ENCODE results near the gene RAB17. TPM values are rescaled to one million over a fixed set of nuclear protein-coding genes. Genes with fewer than 3 reads are reported as not detected.

RAB17 gene
- total RNA-seq, 1 donor from 2014 or later, result 0.41 TPM

DNA sequence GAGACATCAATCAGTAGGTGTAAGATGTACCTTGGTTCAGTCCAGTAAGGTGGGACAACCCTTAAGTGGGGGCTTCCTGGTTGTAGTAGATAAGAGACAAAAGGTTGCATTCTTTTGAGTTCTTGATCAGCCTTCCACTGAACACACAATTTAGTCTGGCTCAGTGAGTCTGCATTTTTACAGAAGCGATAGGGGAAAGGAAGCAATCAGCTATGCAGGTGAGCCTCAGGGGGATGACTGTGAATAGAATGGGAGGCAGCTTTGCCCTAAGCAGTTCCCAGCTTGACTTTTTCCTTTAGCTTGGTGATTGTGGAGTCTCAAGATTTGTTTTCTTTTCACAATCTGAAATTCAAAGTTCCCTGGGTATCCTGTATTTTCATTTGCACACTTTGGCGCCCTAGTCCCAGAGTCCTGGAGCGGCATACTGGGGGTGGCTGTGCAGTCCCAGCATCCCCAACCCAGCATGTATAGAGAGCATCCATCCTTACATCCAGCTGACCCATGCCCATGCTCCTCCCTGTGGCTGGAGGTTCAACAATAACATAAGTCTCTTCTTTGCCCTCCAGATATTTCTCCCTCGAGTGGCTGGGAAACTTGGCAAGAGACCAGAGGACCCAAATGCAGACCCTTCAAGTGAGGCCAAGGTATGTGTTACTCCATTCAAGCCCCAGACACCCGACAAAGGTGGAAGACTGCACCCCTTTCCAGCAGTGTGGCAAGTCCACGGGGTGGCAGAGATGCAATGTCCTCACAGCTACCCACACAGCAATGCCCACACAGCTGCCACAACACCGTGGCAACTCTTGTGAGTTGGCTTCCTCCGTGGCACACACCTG, 44.3 kb downstream of the RAB17 start:
- no peak for FAIRE-seq
- no peak for DNase-seq (ENCODE audit: low spot score in 2 of 2)

DNA sequence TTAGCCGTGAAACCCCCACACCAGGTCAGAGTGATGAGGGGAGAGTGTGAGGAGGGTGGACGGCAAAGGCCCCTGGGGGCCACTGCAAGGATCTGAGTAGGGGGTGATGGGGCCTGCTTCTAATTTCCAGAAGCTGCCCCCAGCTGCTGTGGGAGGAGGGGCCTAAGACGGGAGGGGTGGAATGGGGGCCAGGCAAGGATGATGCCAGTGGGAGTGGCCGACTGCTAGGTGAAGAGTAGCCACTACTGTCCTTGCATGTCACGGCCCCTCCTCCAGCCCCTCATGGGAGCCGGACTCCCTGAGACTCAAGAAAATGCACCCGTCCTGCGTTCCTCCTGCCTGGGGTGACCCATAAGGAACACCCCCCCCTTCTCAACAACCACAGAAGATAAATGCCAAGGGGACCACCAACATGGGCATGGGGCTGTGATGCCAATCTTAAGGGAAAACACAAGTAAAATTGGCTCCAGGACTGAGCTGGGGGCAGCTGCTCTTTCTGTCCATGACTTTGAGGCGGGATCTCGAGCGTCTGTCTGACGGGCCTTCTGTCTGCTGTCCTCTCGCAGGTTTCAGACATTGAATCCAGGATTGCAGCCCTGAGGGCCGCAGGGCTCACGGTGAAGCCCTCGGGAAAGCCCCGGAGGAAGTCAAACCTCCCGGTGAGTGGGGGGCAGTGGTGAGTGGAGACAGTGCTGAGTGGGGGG, 48.4 kb downstream of the RAB17 start:
- no peak for DNase-seq (ENCODE audit: low spot score in 2 of 2)

GRCh38 chr2:237541243-237541642, 49.3 kb downstream of the RAB17 start:
- DNase-seq (ENCODE audit: low spot score in 2 of 2) (no peak), FAIRE-seq (no peak)

More for the DNA sequence above, 48.4 kb downstream of the RAB17 start:
- no peak for FAIRE-seq

GRCh38 chr2:237540823-237541222, 49.7 kb downstream of the RAB17 start:
- FAIRE-seq (no peak), DNase-seq (ENCODE audit: low spot score in 2 of 2) (no peak)

DNA sequence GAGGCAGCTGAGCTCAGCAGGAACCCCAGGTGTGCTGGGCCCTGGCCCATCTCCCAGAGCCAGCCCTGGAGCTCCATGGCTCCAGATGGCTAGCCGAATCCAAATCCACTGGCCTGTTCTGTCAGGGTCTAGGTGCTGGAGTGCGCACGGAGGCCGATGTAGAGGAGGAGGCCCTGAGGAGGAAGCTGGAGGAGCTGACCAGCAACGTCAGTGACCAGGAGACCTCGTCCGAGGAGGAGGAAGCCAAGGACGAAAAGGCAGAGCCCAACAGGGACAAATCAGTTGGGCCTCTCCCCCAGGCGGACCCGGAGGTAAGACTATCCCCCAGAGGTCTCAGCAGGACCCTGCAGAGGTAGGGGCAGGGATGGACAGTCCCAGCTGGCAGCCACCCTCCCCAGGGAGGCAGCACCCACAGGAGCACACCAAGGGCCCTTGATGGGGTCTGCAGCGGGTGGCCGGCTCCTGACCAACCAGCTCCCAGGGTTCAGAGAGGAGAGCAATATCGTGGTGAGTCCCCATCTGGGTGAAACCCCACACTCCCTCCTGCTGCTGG, 50.2 kb downstream of the RAB17 start:
- FAIRE-seq, result no peak
- no peak for DNase-seq (ENCODE audit: low spot score in 2 of 2)

GRCh38 chr2:237539681-237540080, 50.9 kb downstream of the RAB17 start:
- no peak for DNase-seq (ENCODE audit: low spot score in 2 of 2)
- no peak for FAIRE-seq

DNA sequence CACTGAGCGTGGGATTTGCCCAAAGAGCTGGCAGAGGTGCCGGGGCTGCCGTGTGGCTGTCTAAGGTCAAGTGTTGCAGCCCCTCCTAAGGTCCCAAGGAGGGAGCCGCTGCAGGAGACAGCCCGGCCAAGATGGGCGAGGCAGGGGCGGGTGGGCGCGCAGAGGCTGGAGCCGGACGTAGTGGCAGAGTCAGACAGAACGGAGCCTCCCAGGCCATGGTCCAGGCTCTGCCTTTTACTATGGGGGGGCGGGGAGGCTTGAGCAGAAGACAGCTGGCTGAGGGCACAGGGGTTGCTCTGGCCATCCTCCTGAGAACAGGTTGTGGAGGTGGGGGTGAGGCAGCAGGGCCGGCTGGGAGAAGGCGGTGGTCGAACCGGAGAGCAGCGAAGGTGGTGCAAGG, 51.6 kb downstream of the RAB17 start:
- no peak for DNase-seq (ENCODE audit: low spot score in 2 of 2)
- FAIRE-seq, result no peak

DNA sequence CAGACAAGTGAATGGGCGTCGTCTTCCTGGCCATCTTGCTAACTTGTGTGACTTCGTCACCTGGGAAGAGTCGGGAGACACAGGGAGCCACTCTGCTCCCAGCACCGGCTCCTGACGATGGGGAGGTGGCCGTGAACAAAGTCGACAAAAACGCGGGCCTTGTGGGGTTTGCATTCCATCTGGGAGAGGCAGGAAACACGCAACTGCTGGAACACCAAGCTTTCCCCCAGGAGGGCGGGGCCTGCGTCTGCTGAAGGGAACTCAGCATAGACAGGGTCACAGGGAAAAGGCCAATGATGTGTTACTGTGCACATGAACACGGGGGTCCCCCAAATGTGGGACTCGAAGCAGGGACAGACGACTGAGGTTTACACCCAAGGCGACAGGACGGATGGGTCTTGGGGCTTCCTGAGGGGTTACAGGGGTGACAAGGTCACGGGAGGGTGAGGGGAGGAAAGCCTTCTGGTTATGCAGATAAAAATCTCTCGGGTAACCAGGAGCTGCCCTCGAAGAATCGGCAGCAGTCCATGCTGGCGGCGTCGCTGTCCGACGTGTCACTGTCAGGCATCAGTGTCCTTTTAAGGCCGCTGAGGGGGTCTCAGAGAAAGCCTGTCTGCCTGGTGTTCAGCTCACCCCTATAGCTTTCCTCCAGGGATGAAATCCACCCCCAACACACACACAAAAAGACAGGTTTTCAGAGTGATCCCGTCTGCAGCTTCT, 52.4 kb downstream of the RAB17 start:
- FAIRE-seq (no peak), DNase-seq (ENCODE audit: low spot score in 2 of 2) (no peak)

DNA sequence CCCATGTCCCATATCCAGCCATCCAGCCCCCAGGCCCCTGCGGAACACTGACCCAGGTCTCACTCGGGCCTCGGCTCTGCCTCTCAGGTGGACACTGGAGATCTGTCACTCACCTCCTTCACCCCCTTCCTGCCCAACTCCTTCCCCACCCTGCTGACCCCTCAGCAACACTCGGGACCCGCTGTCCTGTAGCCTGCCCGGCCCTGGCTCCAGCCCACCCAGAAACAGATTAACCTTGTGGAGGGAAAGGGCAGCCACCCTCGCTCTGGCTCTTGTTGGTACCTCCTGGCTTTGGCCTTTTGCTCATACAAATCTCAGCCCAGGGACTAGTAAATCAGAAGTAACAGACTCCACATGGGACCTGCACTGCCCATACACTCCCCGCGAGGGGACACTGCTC, 53.9 kb downstream of the RAB17 start:
- no peak for FAIRE-seq
- DNase-seq (ENCODE audit: low spot score in 2 of 2), result no peak

DNA sequence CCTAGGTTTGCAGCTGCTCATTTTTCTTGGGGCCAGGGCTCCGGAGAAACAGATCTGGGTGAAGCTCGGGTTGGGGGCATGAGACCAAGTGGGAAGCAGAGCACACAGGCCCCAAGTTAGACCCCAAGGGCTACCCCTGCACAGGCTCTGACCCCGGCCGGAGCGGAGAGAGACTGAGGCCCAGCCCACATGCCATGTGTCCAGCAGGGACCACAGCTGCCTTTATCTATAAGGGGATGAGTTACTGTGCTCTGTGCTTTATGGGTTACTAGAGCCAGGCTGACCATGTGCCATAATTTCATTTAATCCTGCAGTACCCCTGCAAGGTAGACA, 54.5 kb downstream of the RAB17 start:
- DNase-seq (ENCODE audit: low spot score in 2 of 2) (no peak), FAIRE-seq (no peak)

- DNase-seq (ENCODE audit: low spot score in 2 of 2) (no peak), FAIRE-seq (no peak)
Measured at GRCh38 chr2:237535385-237536082, 55.0 kb downstream of the RAB17 start.

DNA sequence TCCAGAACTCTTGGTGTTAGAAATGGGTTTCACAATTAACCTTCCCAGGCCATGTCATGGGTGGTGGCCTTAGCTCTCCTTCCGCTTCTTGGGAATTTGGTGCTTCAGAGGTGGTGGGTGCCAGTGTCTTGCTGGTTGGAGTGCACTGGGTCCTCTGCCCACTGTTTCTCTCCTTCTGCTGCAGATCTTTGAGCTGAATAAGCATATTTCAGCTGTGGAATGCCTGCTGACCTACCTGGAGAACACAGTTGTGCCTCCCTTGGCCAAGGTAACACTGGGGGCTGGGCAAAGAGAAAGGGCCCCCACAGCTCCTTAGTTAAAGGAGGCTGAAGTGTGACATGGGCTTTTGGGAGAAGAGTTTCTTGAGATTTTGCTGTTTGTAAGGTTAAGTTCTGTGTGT, 56.2 kb downstream of the RAB17 start:
- FAIRE-seq (no peak), DNase-seq (ENCODE audit: low spot score in 2 of 2) (no peak)

- DNase-seq (ENCODE audit: low spot score in 2 of 2) (no peak), FAIRE-seq (no peak)
Measured at GRCh38 chr2:237533668-237534161, 56.8 kb downstream of the RAB17 start.

DNA sequence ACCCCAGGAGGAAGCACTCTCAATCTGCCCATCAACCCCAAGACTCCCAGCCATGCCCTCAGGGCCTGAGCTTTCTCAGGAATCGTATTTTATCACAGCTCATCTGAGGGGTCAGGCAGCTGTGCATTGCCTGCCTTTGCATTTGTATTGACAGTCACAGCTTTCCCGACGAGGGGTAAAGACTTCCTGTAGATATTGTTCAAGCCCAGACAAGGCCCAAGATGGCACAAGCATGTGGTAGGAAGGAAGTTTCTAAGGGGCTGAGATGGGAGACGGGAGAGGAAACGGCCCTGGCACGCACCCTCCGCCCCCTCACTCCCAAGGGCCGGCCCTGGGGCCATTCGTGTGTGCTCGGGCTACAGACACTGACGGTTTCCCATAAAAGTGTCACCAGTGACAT, 58.4 kb downstream of the RAB17 start:
- no peak for FAIRE-seq

GRCh38 chr2:237530472-237531433, 59.8 kb downstream of the RAB17 start:
- FAIRE-seq, result no peak

More for the DNA sequence above, 58.4 kb downstream of the RAB17 start:
- no peak for DNase-seq (ENCODE audit: low spot score in 2 of 2)

GRCh38 chr2:237529452-237530402, 60.8 kb downstream of the RAB17 start:
- FAIRE-seq (no peak), DNase-seq (ENCODE audit: low spot score in 2 of 2) (no peak)

More at GRCh38 chr2:237530472-237531433, 59.8 kb downstream of the RAB17 start:
- no peak for DNase-seq (ENCODE audit: low spot score in 2 of 2)

- FAIRE-seq (no peak), DNase-seq (ENCODE audit: low spot score in 2 of 2) (no peak)
Measured at GRCh38 chr2:237527766-237528165, 62.8 kb downstream of the RAB17 start.

DNA sequence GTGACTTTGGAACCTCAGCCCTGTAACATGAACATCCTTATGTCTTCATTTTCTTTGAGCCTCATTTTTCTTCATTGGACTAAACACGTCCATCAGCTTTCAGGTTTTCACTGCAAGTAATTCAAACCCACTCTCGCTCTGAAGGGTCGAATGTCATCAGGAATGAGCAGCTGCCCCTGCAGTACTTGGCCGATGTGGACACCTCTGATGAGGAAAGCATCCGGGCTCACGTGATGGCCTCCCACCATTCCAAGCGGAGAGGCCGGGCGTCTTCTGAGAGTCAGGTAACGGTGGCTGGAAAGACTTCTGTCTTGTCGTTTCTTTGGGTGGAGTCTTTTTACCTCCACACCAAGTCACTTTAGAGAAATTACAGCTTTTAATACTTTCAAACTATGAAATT, 63.3 kb downstream of the RAB17 start:
- DNase-seq (ENCODE audit: low spot score in 2 of 2) (no peak), FAIRE-seq (no peak)
